ACHN (cell line): Measurements from ENCODE around the gene MYCL.

Source experiments
- DNase-seq: peaks from one replicate; pipeline ENCODE4 v3.0.0-alpha.2; 2015
- in situ Hi-C: cut with HindIII; loops from 2 replicates; pipeline ENCODE4 v1.10.0; 2017; ENCODE audit warnings: low sequenced_read_pairs, low pct_ligation_motif_present, low pct_unique_long_range_greater_than_20kb

The MYCL gene, protein sequence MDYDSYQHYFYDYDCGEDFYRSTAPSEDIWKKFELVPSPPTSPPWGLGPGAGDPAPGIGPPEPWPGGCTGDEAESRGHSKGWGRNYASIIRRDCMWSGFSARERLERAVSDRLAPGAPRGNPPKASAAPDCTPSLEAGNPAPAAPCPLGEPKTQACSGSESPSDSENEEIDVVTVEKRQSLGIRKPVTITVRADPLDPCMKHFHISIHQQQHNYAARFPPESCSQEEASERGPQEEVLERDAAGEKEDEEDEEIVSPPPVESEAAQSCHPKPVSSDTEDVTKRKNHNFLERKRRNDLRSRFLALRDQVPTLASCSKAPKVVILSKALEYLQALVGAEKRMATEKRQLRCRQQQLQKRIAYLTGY

DNA sequence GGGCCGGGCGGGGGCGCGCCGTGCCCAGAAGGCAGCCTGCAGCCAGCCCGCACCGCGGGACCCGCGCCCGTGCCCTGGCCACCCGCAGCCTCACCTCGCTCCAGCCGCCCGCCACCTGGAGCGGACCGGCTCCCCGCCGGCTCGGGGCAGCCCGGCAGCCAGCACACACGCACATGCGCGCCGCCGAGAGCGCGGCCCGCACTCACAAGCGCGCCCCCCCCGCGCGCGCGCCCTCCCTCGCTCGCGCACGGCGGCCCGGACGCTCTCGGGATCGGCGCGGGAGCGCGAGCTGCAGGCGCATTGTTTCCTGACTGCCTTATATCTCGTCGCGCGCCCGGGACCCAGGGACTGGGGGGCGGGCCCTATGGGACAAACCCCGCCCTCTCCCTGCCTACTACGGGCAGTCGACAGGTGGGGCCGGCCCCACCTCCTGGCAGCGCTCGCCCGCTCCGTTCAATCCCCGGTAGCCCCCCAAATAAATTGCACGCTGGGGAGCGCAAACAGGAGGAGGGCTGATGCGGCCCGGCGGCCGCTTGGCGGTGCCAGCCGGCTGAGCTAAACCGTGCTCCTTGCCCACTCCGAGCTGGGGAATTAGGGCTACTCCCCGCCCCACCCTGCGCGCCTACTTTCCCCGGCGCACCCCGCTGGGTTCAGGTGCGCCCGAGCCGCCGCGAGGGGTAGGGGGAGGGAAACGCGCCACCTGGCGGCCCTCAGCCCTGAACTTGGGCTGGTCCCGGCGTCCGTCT, at the start of gene MYCL:
TSS of gene MYCL (minus strand) at position 204 of the 746 bp plus-strand sequence. CDS start 483 bp downstream, outside the sequence.
- DNase-seq, result peak; percentile 48
- in situ Hi-C loops, result no loop called here

DNA sequence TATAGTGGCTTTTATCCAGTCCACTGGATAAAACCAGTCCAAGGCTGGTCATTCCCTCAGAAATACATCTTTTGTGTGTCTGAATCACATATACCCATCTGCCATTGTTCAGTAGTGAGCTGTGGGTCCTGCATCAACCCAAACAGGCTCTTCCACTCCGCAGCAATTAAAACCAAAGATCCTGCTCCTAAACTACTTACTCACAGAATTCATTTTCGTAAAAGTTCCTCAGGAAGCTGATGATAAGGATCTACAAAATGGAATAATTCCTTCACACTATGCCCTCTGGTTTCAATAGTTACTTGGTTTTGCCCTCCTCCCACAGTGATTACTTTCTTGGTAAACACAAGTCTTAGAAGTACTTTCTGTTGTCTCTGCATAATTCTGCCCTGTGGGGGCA, 48.2 kb upstream of the MYCL start:
- in situ Hi-C loops, result no loop called here
- DNase-seq, result no peak

DNA sequence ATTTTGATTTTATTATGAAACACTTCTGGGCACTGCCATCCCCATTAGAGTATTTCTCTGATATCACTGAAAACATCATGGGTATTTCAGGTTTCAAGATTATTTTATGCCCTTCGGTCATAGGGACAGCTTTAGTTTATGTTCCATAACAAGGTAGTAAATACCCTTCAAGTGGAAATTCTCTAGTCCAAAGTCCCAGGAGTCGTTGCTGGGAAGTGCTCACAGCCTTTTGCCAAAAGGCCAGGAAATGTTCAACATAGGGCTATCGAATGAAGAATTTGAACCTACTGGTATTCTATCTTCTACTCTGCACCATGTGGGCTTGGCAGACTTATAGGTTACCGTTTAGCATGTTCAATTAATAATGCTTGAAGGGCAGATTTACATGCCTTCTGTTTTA, 45.5 kb upstream of the MYCL start:
- no peak for DNase-seq
- in situ Hi-C loops, result no loop called here

DNA sequence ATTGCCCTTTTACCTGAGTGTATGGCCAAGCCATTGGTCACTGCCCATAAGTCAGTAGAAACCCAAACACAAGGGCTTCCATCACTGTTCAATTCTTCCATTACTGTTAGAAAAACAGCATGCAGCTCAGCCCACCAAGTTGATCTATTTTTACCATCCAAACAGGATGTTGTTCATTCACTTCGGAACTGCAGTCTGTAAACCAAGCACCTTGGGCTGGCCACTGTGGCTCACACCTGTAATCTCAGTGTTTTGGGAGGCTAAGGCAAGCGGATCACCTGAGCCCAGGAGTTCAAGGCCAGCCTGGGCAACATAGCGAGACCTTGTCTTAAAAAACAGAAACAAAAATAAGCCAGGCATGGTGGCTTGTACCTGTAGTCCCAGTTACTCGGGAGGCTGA, 44.5 kb upstream of the MYCL start:
- in situ Hi-C loops, result no loop called here
- no peak for DNase-seq

DNA sequence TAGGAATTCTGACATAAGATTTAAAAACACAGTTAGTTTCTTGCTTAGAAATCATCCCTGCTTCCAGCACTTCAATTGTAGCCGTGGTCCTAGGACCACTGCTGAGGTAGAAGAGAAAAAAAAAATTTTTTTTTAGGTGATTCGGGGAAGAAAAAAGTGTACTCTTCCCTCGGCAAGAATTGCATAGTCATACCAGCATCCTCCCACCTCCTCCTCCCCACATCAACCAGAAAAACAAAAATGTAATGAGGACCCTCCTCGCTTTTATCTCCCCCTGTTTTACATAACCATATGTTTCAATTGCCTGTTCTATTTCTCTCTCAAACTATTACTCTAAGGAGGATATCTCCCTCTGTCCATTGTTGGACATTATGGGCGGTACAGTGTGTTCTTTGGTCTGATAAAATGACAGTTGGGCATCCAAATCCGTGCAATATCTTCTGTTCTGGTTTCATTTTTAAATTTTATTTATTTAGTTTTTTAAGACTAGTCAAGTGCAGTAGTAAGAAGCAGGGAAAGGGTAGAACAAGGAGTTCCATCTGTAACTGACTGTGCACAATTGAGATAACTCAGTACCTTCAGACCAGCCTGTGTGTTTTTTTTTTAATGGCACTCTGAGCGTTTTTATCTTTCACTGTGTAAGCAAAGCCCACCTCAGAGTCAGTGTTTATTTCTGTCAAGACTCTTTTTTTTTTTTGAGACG, 42.8 kb upstream of the MYCL start:
- in situ Hi-C loops, result no loop called here
- DNase-seq, result no peak

DNA sequence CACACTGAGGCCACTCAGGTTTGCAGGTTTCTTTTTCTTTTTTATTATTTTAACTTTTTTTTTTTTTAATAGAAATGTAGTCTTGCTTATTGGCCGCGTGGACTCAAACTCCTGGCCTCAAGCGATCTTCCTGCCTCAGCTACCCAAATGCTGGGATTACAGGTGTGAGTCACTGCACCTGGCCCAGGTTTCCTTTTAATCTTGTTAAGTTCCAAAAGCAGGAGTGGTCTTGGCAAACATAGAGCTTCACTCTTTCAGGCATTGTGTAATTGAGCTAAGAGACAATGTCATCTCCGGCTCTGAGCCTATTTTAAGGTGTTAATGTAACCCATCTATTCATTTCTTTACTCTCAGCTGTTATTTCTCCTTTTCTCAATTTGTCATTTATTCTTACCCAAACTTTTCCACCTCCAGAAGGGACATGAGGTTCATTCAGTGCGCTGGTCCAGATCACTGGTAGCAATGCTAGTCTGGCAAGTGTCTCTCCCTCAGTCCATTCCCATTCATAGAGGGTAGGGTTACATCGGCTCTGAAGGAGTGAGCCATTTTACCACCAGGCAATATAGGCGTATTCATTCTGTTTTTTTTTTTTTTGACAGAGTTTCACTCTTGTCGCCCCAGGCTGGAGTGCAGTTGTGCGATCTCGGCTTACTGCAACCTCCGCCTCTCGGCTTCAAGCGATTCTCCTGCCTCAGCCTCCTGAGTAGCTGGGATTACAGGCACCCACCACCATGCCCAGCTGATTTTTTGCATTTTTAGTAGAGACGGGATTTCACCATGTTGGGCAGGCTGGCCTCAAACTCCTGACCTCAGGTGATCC, 42.0 kb upstream of the MYCL start:
- in situ Hi-C loops, result no loop called here
- no peak for DNase-seq

DNA sequence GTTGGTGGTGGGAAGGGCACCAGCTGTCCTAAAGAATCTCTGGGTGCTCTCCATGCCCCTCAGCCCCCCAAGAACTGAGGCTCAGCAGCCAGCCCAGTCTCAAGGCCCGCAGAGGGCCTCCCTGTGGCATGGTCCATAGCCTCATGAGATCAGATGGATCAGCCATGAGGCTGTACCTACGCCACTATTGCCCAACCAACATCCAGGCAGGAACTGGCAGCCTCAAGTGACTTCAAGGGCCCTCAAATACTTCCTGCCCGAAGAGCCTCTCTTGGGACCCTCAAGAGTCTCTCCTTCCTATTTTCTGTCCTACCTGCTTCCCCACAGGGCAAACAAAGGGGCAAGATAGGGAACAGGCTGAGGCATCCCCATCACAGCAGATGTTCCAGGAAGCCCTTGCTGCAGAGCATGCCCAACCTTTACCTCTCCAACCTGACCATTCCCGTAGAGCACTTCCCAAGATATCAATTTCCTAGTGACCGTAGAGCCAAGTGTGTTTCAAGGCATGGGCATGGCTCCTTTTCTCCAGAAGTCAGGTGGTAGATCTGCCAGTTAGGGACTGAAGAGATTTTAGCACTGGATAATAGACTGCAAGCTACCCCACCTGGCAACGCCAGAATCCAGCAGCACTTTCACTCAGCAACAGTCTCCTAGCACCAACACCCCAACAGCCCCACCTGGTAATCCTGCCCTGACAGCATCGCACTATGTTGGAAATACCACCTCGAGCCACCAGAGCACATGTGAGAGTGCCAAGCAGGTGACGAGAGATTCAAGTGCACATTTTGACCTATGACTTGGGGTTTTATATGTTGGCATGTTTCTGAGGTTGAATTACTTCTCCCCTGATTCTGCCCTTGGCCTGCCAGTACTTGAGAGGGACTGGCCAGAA, 39.5 kb upstream of the MYCL start:
- DNase-seq, result no peak
- in situ Hi-C loops, result no loop called here

DNA sequence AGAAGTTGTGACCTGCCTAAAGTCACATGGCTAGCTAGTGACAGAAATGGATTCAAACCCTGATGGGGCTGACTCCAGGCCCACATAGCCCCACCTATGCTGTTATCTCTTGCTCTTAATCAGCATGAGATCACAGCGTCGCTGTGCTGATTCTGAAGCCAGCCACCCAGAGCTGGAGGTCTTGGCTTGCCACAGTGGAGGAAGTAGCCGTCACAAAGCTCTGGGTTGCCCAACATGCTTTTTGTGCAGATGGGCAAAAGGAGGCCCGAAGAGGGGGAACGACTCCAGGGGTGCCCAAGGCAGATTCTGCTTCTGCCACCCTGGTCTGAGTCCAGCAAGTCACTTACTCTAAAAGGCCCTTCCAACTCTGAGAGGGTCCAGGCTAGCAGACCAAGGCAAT, 38.5 kb upstream of the MYCL start:
- in situ Hi-C loops, result no loop called here
- DNase-seq, result no peak

DNA sequence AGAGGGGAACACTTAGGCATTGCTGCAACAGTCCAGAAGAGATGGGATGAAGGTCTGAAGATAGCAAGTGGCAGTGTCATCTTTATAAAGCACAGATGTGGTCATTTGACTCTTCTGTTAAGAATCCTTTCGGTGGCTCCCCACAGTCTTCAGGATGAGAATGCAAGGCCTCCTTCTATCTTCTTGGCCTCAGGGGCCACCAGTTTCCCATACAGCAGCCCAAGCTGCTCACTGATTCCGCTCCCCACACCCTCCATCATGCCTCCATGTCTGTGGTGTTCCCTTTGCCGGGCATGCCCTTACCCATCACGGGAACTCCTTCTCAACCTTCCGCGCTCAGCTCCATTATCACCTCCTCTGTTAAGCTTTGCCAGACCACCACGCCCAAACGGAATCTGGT, 37.1 kb upstream of the MYCL start:
- no peak for DNase-seq
- in situ Hi-C loops, result no loop called here

DNA sequence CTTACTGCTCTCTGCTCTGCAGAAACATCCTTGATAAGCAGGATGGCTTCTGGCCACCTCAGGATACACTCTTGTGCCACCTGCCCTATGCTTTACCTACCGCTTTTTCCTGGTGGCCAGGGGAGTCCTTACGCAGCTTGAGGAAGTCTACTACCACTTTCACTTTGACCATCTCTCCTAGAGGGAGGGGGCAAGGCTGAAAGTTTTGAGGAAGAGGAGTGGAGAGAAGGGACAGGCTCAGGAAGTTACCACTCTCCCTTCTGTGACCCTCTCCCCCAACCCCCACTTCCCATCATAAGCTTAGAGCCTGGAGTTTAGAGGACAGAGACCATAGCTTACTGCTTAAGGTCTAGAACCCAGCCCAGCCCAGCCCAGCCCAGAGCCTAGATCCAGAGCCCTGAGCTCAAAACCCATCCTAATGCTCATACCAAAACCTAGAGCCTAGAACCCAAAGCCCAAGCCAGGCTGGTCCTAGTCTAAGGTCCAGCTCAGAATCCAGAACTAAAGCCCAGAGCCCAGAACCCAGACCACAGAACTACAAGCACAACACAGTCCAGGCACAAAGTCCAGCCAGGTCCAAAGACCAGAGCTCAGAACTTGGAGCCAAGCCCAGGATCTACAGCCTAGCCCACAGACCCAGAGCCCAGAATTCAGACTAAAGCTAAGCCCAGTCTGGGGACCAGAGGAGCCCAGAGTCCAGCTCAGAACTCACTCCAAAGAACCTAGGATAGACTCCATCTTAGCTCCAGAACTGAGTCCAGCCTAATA, 35.2 kb upstream of the MYCL start:
- no peak for DNase-seq
- in situ Hi-C loops, result no loop called here

DNA sequence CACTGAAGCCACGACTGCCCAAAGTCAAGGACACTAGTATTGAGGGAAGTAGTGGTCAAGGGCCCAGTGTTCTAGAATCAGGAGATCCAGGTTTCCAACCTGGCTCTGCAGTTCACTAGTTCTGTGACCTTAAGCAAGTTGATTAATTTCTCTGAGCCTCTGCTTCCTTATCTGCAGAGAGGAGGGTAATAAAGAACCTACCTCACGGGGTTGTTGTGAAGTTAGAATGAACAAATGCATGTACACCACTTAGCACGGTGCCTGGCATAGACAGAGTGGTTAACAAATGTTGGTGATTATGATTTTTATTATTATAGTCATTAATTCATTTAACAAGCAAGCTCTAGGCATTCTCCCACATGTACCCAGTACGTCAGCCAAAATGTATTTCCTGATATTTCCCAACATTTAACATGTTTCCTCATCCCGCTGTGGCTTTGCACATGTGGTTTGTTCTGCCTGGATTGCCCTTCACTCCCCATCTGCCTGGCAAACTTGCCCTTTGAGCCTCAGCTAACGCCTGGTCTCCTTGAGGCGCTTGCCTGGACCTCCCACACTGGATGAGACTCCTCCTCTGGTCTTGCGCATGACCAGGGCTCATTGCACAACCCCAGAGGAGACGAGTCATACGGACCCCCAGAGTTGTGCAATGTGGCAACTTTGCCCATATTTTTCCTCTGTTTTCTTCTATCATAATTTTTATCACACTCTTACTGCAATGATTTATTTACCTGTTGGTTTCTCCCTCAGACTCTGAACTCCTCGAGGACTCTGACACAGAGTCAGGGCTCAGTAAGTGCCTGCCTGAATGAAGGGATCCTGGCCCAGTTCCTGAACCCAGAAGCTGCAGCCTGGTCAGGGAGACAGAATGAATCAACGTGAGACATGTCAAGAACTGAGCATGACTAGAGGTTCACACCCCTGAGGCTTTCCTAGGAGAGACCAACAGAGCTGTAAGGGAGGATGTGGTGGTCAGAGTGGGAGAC, 32.5 kb upstream of the MYCL start:
- no peak for DNase-seq
- in situ Hi-C loops, result no loop called here

DNA sequence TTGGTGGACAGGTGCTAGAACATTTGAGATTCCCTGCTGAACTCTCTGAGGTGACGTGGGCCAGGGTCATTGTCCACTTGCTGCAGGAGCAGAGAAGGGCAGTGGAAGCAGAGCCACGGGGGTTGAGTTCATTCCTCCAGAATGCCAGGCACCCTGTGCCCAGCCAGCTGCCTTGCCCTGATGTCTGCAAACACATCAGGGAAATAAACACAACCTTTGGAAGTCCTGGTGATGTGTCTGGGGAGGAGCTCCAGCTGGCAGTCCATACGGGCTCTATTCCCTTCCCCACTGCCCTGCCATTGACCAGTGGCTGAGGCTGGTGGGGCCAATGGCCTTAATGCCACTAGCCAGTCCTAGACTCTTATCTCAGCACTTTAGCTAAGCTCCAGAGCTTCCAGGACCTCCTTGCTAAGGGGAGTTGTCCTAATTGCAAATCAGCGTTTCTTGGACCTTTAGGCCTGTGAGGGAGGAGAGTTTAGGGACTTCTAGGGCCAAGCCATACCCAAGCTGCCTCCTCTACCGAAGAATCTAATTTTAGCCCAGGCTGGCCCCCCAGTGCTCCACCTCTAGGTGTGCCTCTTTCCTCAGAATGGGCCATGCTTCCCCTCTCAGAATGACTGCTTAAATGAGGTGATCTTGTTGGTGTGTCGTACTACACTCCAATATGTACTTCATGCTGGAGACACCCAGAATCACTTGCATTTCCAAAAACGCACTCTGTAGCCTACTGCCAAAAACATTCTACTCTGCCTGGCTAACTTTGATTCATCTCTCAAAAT, 27.3 kb upstream of the MYCL start:
- DNase-seq, result no peak
- in situ Hi-C loops, result no loop called here

DNA sequence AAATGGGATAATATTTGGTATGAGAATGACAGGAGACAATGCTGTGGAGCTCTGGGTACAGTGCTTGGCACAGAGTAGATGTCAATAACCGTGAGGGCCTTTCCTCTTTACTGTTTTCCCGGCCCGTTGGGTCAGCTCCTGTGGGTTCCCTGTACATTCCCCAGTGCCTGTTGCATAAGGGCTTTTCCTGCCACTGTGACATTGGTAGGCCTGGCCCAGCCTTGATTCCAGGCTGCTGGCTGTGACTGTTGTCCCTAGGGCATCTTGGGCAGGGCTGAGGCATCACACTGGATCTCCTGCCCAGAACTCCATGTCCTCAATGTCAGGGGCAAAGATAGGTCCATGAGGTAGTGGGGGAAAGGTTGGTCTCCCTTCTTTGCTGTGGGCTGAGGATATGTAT, 25.8 kb upstream of the MYCL start:
- DNase-seq, result no peak
- in situ Hi-C loops, result no loop called here

DNA sequence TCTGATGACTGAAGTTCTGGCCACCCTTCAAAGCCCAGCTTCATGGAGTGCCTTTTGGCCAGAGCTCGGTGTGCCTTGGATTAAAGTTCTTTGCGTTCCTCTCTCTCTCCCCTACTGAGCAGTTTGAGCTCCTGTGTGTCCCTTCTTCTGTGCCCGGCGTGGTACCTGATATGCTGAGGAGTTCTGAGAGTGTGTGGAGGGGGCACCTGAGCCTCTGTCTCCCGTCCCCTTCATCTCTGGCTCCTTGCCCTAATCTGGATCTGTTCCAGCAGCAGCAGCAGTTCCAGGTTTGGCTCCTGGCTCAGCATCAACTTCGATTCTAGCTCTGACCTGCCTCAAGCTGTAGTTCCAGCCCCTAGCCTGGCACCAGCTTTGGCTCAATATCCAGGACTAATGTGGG, 25.1 kb upstream of the MYCL start:
- no peak for DNase-seq
- in situ Hi-C loops, result no loop called here

DNA sequence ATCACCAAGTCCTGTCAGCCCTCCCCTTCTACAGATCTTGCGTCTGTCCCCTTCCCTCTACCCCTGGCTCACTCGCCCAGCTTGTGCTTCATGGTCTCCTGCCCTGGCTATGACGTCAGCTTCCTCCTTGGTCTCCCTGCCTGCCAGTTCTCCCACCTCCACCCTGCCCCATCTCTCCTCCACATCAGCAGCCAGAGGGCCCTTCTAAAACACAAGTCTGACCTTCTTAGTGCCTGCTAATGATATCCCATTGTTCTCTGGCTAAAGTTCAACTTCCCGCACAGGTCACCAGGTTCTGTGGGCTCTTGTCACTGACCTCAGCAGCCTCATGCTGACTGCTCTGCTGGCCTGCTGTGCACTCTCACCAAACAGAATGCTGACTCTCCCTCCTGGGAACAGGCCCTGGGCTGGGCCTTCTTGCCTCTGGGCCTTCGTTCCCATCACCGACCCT, 24.7 kb upstream of the MYCL start:
- DNase-seq, result no peak
- in situ Hi-C loops, result no loop called here
